H9 (cell line): Measurements from ENCODE around the gene CEP112. TPM values are rescaled to one million over a fixed set of nuclear protein-coding genes. Genes with fewer than 3 reads are reported as not detected.

Experiments used
- DNase-seq: peaks from one replicate; pipeline ENCODE4 v3.0.0-alpha.2; 2017
- H2AFZ ChIP-seq: one replicate; pipeline ENCODE4 v1.6.1; 2013; ENCODE audit warnings: mild to moderate bottlenecking, low read length, control low read depth, moderate library complexity
- H2AK5ac ChIP-seq: 2 replicates; pipeline ENCODE4 v1.6.1; 2013; ENCODE audit warnings: low read length, control low read depth, mixed read lengths; ENCODE audit not compliant: insufficient read length
- H2BK120ac ChIP-seq: one replicate; pipeline ENCODE4 v1.6.1; 2013; ENCODE audit warnings: low read depth, mild to moderate bottlenecking, low read length, control low read depth, inconsistent platforms; ENCODE audit not compliant: poor library complexity, severe bottlenecking
- H2BK12ac ChIP-seq: 2 replicates; pipeline ENCODE4 v1.6.1; 2013; ENCODE audit warnings: low read length, control low read depth, mixed read lengths, low read depth; ENCODE audit not compliant: insufficient read length
- H2BK15ac ChIP-seq: 2 replicates; pipeline ENCODE4 v1.6.1; 2013; ENCODE audit warnings: low read depth, low read length, control low read depth
- H2BK20ac ChIP-seq: one replicate; pipeline ENCODE4 v1.6.1; 2013; ENCODE audit warnings: low read depth, mild to moderate bottlenecking, low read length, control low read depth, inconsistent platforms; ENCODE audit not compliant: poor library complexity, severe bottlenecking
- H2BK5ac ChIP-seq: 2 replicates; pipeline ENCODE4 v1.6.1; 2013; ENCODE audit warnings: low read length, control low read depth, mixed read lengths; ENCODE audit not compliant: insufficient read length
- H3K14ac ChIP-seq: 2 replicates; pipeline ENCODE4 v1.6.1; 2013; ENCODE audit warnings: low read length, control low read depth; ENCODE audit not compliant: insufficient read depth
- H3K18ac ChIP-seq: 2 replicates; pipeline ENCODE4 v1.6.1; 2013; ENCODE audit warnings: low read depth, mild to moderate bottlenecking, mixed read lengths, low read length, control low read depth; ENCODE audit not compliant: insufficient read length
- H3K23ac ChIP-seq: 2 replicates; pipeline ENCODE4 v1.6.1; 2013; ENCODE audit warnings: low read length, control low read depth, mixed read lengths, low read depth; ENCODE audit not compliant: insufficient read length
- H3K23me2 ChIP-seq: 2 replicates; pipeline ENCODE4 v1.6.1; 2013; ENCODE audit warnings: low read depth, mild to moderate bottlenecking, mixed read lengths, low read length, control low read depth; ENCODE audit not compliant: insufficient read length, poor library complexity, severe bottlenecking
- H3K27ac ChIP-seq: 2 replicates; pipeline ENCODE4 v1.5.1; 2013; ENCODE audit warnings: low read length, control low read depth, mixed read lengths, low read depth; ENCODE audit not compliant: insufficient read length
- H3K27me3 ChIP-seq: 2 replicates; pipeline ENCODE4 v1.6.1; 2013; ENCODE audit warnings: low read length, control low read depth, inconsistent platforms; ENCODE audit not compliant: insufficient read depth
- H3K4ac ChIP-seq: 2 replicates; pipeline ENCODE4 v1.6.1; 2013; ENCODE audit warnings: low read depth, mild to moderate bottlenecking, control low read depth, inconsistent platforms, low read length, moderate library complexity
- H3K4me1 ChIP-seq: 2 replicates; pipeline ENCODE4 v1.6.1; 2013; ENCODE audit warnings: low read length, control low read depth, inconsistent platforms; ENCODE audit not compliant: insufficient read depth
- H3K4me2 ChIP-seq: 2 replicates; pipeline ENCODE4 v1.6.1; 2013; ENCODE audit warnings: low read length, control low read depth, mixed read lengths; ENCODE audit not compliant: insufficient read length, insufficient read depth
- H3K56ac ChIP-seq: 2 replicates; pipeline ENCODE4 v1.6.1; 2013; ENCODE audit warnings: low read depth, mild to moderate bottlenecking, mixed read lengths, low read length, control low read depth; ENCODE audit not compliant: insufficient read length
- H3K79me1 ChIP-seq: 2 replicates; pipeline ENCODE4 v1.6.1; 2013; ENCODE audit warnings: low read depth, mild to moderate bottlenecking, moderate library complexity, low read length, control low read depth, inconsistent platforms; ENCODE audit not compliant: insufficient read depth, poor library complexity, severe bottlenecking
- H3K79me2 ChIP-seq: 2 replicates; pipeline ENCODE4 v1.6.1; 2013; ENCODE audit warnings: low read length, control low read depth, inconsistent platforms; ENCODE audit not compliant: insufficient read depth
- H3K9ac ChIP-seq: 2 replicates; pipeline ENCODE4 v1.6.1; 2013; ENCODE audit warnings: low read length, control low read depth, mixed read lengths; ENCODE audit not compliant: insufficient read length; ENCODE audit errors: extremely low read depth
- H3K9me3 ChIP-seq: one replicate; pipeline ENCODE4 v1.6.1; 2013; ENCODE audit warnings: low read depth, low read length, inconsistent platforms; ENCODE audit not compliant: control insufficient read depth
- H3T11ph ChIP-seq: one replicate; pipeline ENCODE4 v1.6.1; 2013; ENCODE audit warnings: mild to moderate bottlenecking, low read length, control low read depth, inconsistent platforms
- H4K20me1 ChIP-seq: one replicate; pipeline ENCODE4 v1.6.1; 2013; ENCODE audit not compliant: control insufficient read depth, insufficient read length, insufficient read depth
- H4K5ac ChIP-seq: 2 replicates; pipeline ENCODE4 v1.6.1; 2013; ENCODE audit warnings: low read depth, mild to moderate bottlenecking, mixed read lengths, low read length, control low read depth; ENCODE audit not compliant: insufficient read length
- H4K8ac ChIP-seq: replicated peaks from 2 replicates; pipeline ENCODE4 v1.6.1; 2013; ENCODE audit warnings: low read length, control low read depth, mixed read lengths, low read depth; ENCODE audit not compliant: insufficient read length
- H4K91ac ChIP-seq: 2 replicates; pipeline ENCODE4 v1.6.1; 2013; ENCODE audit warnings: low read depth, mild to moderate bottlenecking, moderate library complexity, mixed read lengths, low read length, control low read depth; ENCODE audit not compliant: insufficient read length
- H3K27ac Mint-ChIP-seq, 3 experiments: 2 replicates in 2 of 3; 3 replicates in 1 of 3; pipeline ENCODE4 v1.8.0; 2020 to 2021; ENCODE audit warnings: mixed read lengths in 3 of 3, mild to moderate bottlenecking in 1 of 3, moderate library complexity in 1 of 3
- H3K27me3 Mint-ChIP-seq: 2 replicates; pipeline ENCODE4 v1.8.0; 2021; ENCODE audit warnings: low read depth, mild to moderate bottlenecking, moderate library complexity, mixed read lengths
- H3K36me3 Mint-ChIP-seq, 3 experiments: 2 replicates in 2 of 3; 3 replicates in 1 of 3; pipeline ENCODE4 v1.8.0; 2020 to 2021; ENCODE audit warnings: low read depth in 3 of 3, mixed read lengths in 3 of 3; ENCODE audit not compliant: insufficient read depth in 1 of 3
- H3K4me1 Mint-ChIP-seq, 2 experiments: 2 replicates each; pipeline ENCODE4 v1.8.0; 2020; ENCODE audit warnings: mixed read lengths in 2 of 2
- H3K4me3 Mint-ChIP-seq, 2 experiments: 2 replicates in 1 of 2; 3 replicates in 1 of 2; pipeline ENCODE4 v1.8.0; 2020 to 2021; ENCODE audit warnings: mild to moderate bottlenecking in 2 of 2, mixed read lengths in 2 of 2, moderate library complexity in 1 of 2
- H3K9me3 Mint-ChIP-seq, 2 experiments: 2 replicates in 1 of 2; 3 replicates in 1 of 2; pipeline ENCODE4 v1.8.0; 2020; ENCODE audit warnings: mild to moderate bottlenecking in 2 of 2, mixed read lengths in 2 of 2, moderate library complexity in 1 of 2
- CTCF ChIP-seq: fragments of 200-600 bp; sonication (generic); conservative IDR thresholded peaks from 3 replicates; pipeline ENCODE4 v1.8.0; 2021; ENCODE audit warnings: antibody characterized with exemption, mild to moderate bottlenecking
- total RNA-seq: library from RNA; stranded (reverse); gene quantifications from 2 replicates; pipeline ENCODE4 v1.2.1, GENCODE V29; 2021

CEP112 gene
- total RNA-seq, 1 experiment from 2014 or later, result 5.4 TPM

GRCh38 chr17:65745241-65745640 lies 446.7 kb downstream of the CEP112 start:
- no peak overlapping the region for H3K56ac ChIP-seq
- no peak overlapping the region for H2BK120ac ChIP-seq
- no peak overlapping the region for H3K4me2 ChIP-seq
- H2AK5ac ChIP-seq, result no peak overlapping the region
- Mint-ChIP-seq H3K27me3 (no peaks in the 10 kb centered on the region), H3K4me3 (no peak overlapping the region), H3K27ac (no peak overlapping the region), H3K9me3 (no peaks in the 10 kb centered on the region), H3K4me1 (peaks cover 18 to 20% of the 10 kb centered on the region in 2 experiments), H3K36me3 (no peaks in the 10 kb centered on the region)
- no peak overlapping the region for H2BK15ac ChIP-seq
- no peaks in the 10 kb centered on the region for H3K27me3 ChIP-seq
- no peak overlapping the region for H3K27ac ChIP-seq
- H4K91ac ChIP-seq, result no peak overlapping the region
- H3K18ac ChIP-seq, result no peak overlapping the region
- no peak overlapping the region for H3T11ph ChIP-seq
- H4K5ac ChIP-seq, result no peak overlapping the region
- no peak overlapping the region for H2BK20ac ChIP-seq
- no peaks in the 10 kb centered on the region for H4K20me1 ChIP-seq
- H3K79me1 ChIP-seq, result no peaks in the 10 kb centered on the region
- H3K4me1 ChIP-seq, result no peaks in the 10 kb centered on the region; the same call in none of the 2 replicates
- no peaks in the 10 kb centered on the region for H3K23me2 ChIP-seq
- H3K4ac ChIP-seq, result no peak overlapping the region
- H3K23ac ChIP-seq, result no peak overlapping the region
- no peak for TF ChIP-seq CTCF
- no peak overlapping the region for H2AFZ ChIP-seq
- H2BK5ac ChIP-seq, result no peak overlapping the region
- no peak overlapping the region for H3K14ac ChIP-seq
- H3K9ac ChIP-seq, result no peak overlapping the region
- H3K79me2 ChIP-seq, result no peaks in the 10 kb centered on the region
- H3K9me3 ChIP-seq, result no peaks in the 10 kb centered on the region
- no peak overlapping the region for H2BK12ac ChIP-seq
- DNase-seq, result no peak
- no peak overlapping the region for H4K8ac ChIP-seq
